Lower leg skin (tissue), 3 donors: ENCODE measurements around the gene GPRIN1.

Source experiments
- CTCF ChIP-seq, 3 donors: fragments of 450-650 bp; IDR thresholded peaks; one replicate each; pipeline ENCODE4 v1.5.1; 2016; ENCODE audit warnings: antibody characterized with exemption in 3 of 3, mild to moderate bottlenecking in 3 of 3, moderate library complexity in 2 of 3
- POLR2A ChIP-seq, 2 donors: fragments of 450-650 bp; IDR thresholded peaks; one replicate each; pipeline ENCODE4 v1.6.1; 2016 to 2017; ENCODE audit warnings: antibody characterized with exemption in 2 of 2, mild to moderate bottlenecking in 1 of 2, moderate library complexity in 1 of 2

- TF ChIP-seq CTCF (IDR thresholded peaks at IDR 0.05) (no peak), POLR2A (IDR thresholded peaks at IDR 0.05) (no peak)
Measured at GRCh38 chr5:176592573-176592972, 17.4 kb downstream of the GPRIN1 start.
